RWPE1 (cell line): ENCODE data around the gene AP2A1.

Source experiments
- CTCF ChIA-PET: fragments of 350-600 bp; sonication (Branson Sonifier 250); formaldehyde crosslinking; extraction: SDS; loops from one replicate; lab custom pipeline; 2021; lab: Yijun Ruan, JAX
- POLR2A ChIA-PET: fragments of 400-600 bp; formaldehyde crosslinking; extraction: SDS; loops from one replicate; lab custom pipeline; 2020; ENCODE audit warnings: antibody characterized with exemption; ENCODE audit not compliant: low non-redundant PET; lab: Yijun Ruan, JAX
- DNase-seq: peaks from one replicate; pipeline ENCODE4 v3.0.0; 2012; ENCODE audit warnings: low spot score
- H3K27ac ChIP-seq: fragments of 450-650 bp; 2 replicates; pipeline ENCODE4 v1.5.1; 2017
- CTCF ChIP-seq: fragments of 450-650 bp; conservative IDR thresholded peaks from 2 replicates; pipeline ENCODE4 v1.5.1; 2017; ENCODE audit warnings: low read depth, mild to moderate bottlenecking

AP2A1 gene

DNA sequence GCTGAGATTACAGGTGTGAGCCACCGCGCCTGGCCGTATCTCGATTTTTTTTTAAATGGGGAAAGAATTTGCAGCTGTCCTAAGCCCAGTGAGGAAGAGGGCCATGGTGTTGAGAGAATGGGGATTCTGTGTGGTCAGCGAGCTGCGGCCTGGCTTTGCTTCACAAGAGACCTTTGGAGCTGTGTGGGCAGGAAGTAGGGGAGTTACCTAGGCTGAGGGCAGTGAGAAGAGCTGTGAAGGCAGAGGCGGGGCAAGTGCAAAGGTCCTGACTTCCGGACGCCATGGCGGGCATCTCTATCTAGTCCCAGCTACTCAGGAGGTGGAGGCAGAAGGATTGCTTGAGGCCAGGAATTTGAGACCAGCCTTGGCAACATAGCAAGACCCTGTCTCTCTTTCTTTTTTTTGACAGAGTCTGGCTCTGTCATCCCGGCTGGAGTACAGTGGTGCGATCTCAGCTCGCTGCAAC lies 4.9 kb downstream of the AP2A1 start:
- POLR2A ChIA-PET, result no interaction called here
- no peak for DNase-seq

DNA sequence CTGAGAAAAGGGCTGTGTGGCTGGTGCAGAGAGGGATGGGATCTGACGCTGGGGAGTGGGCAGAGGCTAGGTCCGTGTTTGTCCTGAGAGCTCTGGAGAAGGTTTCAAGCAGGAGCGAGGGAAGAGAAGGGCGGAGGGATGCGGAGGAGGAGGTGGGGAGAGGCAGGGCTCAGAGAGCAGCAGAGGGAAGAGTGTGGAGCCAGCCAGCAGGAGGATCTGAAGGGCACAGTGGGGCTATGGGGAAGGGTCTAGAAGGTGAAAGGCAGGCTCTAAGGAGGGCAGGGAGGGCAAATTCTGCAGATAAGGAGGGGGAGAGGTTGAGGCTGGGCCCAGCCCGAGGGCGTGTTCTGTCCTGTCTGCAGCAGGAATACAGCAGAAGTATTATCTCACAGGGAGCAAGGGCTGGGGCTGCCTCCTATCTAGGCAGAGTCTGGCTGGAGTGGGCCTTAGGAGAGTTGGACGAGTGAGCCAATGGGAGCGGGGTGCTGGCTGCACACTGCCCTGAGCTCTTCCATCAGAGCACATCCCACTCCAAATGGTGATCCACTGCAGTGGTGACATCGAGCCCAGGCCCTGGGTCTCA lies 6.1 kb downstream of the AP2A1 start:
- no peak for TF ChIP-seq CTCF
- H3K27ac ChIP-seq, result peak overlapping the region; percentile 75
- ChIA-PET POLR2A (no interaction called here), CTCF (no interaction called here)
- no peak for DNase-seq

More for the DNA sequence above, 4.9 kb downstream of the AP2A1 start:
- CTCF ChIA-PET, result interaction anchor here (0.6 to 0.7 kb wide), 2 partner anchors 10 to 21 kb away, joined by 3 to 5 read pairs; no protein-coding TSS in a partner anchor
- peak overlapping the region; percentile 75 for H3K27ac ChIP-seq
- TF ChIP-seq CTCF, result no peak

DNA sequence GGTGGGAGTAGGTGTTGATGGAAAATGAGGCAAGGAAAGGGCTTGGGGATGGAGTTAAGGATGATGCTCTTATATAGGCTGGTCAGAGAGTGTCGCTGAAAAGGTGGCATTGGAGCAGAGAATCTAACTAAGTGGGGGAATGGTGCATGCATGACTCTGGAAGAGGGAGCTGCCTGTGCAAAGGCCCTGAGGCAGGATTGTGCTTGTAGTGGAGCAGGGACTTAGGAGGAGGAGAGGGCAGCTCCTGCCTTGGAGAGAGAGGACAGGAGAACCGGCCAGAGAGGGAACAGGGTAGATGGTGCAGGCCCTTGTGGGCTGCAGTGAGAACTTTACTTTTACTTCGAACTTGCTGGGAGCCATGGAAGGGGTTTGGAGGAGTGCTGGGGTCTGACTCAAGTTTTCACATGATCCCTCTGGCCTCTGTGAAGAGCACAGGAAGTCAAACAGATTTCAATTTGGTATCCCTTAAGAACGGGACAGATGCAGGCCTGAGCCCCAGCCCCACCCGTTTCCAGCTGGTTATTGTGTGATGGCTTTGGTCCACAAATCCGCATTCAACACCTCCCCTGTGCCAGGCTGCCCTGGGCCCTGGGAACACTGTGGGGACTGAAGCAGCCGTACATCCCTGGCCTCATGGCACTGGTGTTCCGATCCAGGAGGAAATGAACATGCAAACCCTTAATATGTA lies 7.0 kb downstream of the AP2A1 start:
- no peak for DNase-seq
- no peak for TF ChIP-seq CTCF
- peak overlapping the region; percentile 75 for H3K27ac ChIP-seq
- CTCF ChIA-PET, result interaction anchor here (0.6 kb wide), 1 partner anchor 554 kb away, joined by 3 read pairs; no protein-coding TSS in a partner anchor
- POLR2A ChIA-PET, result no interaction called here

DNA sequence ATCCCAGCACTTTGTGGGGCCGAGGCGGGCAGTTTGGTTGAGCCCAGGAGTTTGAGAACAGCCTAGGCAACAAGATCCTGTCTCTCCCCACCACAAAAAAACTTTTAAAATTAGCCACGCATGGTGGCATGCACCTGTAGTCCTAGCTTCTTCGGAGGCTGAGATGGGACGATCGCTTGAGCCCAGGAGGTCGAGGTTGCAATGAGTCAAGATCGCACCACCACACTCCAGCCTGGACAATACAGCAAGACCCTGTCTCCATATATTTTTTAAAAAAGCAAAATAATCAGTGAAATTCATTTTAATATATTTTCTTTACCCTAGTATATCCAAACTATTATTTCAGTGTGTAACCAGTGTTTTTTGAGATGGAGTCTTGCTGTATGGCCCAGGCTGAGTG lies 8.2 kb downstream of the AP2A1 start:
- peak overlapping the region; percentile 75 for H3K27ac ChIP-seq
- DNase-seq, result no peak
- ChIA-PET POLR2A (no interaction called here), CTCF (no interaction called here)
- no peak for TF ChIP-seq CTCF

DNA sequence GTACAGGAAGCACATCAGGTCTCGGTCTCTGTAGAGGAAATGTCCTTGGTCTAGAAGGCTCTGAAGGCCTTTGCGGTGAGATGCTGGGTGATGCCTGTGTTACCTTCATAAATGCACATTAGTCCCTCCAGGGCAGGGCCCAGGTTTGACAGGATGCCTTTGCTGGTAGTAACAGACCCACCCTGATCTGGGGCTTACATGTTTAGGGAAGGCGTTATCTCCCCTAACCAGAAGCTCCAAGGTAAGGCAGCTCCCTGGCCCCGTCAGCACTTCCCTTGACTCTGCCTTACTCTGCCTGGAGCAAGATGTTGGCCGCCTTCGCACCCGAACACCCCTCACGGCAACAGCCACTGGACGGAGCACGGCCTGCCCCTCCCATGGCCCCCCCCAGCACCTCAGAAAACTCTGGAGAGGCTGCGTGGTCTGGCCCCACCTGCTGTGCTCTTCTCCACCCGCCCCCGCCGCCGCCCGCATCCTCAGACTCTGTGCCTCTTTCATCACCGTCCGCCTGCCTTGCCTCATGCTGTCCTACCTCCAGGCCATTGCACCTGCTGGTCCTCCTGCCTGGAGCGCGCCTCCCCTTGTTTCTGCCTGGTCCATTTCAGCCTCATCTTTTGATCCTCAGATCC lies 9.1 kb downstream of the AP2A1 start:
- peak overlapping the region; percentile 75 for H3K27ac ChIP-seq
- DNase-seq, result no peak
- ChIA-PET CTCF (interaction anchor here (0.6 kb wide), 2 partner anchors 25 to 29 kb away, joined by 3 read pairs; no protein-coding TSS in a partner anchor), POLR2A (no interaction called here)
- no peak for TF ChIP-seq CTCF

- ChIA-PET CTCF (interaction anchor here (0.6 kb wide), 2 partner anchors 25 to 29 kb away, joined by 3 read pairs; no protein-coding TSS in a partner anchor), POLR2A (no interaction called here)
- H3K27ac ChIP-seq, result peak overlapping the region; percentile 75
- no peak for DNase-seq
- TF ChIP-seq CTCF, result no peak
These were observed 9.6 kb downstream of the AP2A1 start for GRCh38 chr19:49776371-49776764.
